GM21528 (cell line): ENCODE results near the gene MTCL1.
"Not testable (repeated sequence)": the region's sequence is repeated elsewhere in the genome, so short reads cannot be mapped to it uniquely, and the experiment has no call there.

Source experiments
- ATAC-seq: cut with Tn5 transposase; IDR thresholded peaks from one replicate; pipeline ENCODE4 v1.9.1; 2021; ENCODE audit warnings: mild to moderate bottlenecking, moderate library complexity; ENCODE audit not compliant: unreplicated experiment, low FRiP score

Gene MTCL1

DNA sequence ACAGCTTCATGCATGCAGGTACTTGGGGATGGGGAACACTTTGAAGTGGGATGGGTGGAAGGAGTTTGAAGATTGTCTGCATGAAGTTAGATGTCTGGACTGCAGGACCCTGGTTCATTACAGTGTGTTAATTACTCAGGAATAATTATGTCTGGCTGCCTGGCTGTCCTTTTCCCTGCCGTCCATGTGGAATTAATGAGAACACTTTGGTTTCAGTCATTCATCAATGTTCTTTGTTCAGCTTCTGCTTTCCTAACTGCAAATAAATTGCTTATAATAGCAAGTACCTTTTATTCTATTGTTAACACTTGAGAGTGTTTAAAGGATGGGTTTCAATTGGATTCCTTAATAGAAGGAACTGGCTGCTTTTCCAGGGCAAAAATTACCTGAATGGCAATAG lies 35.8 kb downstream of the MTCL1 start:
- ATAC-seq, result no peak

DNA sequence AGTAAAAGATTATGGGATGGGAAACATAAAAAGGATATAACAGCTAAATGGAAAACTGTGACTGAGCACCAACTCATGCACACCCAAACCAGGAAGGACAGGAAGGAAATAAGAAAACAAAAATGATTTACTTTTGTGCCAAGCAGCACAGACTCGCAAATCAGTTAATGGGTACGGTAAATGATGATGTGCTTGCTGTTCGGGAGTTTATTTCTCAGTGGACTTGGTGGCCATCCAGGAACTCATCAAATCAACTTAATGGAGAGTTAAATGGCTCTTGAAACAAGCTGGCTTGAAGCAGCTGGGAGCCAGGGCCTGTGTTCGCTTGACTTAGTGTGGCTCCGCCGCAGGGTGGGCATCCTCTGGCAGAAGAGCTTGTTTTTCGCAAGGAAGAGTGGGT lies 36.2 kb downstream of the MTCL1 start:
- ATAC-seq, result no peak

DNA sequence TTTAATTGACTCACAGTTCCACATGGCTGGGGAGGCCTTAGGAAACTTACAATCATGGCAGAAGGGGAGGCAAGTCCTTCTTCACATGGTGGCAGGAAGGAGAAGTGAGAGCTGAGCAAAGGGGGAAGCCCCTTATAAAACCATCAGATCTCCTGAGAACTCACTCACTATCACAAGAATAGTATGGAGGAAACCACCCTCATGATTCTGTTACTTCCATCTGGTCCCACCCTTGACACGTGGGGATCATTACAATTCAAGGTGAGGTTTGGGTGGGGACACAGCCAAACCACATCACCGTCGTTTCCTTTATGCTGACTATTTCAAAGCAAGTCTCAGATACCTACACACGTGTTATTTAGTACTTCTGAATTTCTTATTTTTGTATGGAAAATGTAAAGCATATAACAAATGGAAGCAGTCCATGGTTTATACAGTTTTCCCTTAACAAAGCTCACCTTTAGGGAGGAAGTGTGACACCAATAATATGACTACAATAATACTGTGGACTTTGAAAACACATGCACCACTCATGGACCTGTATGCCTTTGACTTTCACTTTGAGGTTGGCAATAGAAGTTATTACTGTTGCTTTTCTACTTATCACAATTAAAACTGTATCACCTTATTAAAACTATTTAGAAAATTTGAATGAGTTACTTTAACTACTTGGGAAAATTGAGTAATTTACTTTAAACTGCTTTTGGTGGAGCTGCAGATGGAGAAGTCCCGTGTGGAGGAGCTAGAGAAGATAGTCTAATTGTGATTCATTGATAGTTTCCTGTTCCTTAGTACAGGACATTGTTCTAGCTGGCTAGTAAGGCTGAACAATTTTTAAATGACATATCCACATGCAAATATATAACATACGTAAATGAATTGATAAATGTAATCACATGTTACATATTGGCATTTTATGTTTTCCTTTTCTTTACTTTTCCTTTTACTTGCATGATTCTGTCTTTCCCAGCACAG lies 37.3 kb downstream of the MTCL1 start:
- no peak for ATAC-seq

DNA sequence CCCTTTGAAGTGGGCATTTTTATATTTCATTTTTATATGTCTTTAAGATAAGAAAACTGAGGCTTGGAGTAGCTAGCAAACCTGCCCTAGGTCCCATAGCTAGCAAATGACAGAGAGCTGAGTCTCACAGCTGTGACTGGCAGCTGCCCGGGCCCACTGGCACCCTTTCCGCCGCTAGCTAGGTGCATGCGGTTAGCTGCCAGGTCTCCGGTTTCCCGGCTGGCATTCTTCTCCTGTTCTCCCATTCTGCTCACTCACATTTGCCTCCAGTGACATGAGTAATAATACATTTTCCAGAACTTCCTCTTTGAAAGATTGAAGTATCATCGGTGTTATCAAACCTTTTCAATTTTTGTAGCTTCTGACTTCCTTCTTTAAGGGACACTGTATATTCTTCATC lies 38.7 kb downstream of the MTCL1 start:
- no peak for ATAC-seq

DNA sequence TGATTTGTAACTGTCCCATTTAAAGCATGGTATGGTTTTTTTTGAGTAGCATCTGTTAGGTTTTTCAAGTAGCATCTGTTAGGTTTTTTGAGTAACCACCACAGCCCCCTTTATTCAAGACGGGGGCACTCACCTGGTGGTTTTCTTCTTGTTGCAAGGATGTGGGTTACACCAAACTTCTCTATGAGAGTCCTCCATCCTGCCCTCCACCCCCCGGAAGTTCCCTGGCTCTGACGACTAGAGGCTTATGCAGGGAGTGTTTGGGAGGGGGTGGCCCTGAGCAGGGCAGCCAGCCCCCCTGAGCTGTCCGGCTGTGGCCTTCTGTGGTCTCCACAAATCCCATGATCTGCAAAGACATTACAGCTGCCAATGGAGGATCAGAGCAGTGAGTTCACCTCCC lies 39.3 kb downstream of the MTCL1 start:
- no peak for ATAC-seq

DNA sequence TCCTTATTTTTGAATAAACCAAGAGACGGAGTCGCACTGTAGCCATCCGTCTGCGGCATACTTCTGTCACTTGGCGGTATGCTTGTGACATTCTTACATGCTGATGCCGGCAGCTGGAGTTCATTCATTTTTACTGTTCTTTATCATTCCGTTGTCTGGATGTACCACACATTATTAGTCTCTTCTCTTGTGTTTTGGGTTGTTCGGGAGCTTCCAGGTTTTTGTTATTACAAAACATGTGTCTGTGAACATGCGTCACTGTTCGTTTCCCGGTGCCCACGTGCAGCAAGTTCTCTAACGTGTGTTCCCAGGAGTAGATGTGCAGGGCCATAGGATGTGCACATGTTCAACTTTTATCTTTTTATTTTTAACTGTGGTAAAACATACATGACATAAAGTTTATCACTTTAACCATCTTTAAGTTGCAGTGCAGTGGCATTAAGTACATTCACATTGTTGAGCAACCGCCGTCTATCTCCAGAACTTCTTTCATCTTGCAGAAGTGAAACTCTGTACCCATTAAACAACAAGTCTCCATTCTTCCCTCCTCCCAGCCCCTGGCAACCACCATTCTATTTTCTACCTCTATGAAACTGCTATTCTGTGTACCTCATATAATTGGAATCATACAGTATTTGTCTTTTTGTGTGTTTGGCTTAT lies 40.1 kb downstream of the MTCL1 start:
- no peak for ATAC-seq

DNA sequence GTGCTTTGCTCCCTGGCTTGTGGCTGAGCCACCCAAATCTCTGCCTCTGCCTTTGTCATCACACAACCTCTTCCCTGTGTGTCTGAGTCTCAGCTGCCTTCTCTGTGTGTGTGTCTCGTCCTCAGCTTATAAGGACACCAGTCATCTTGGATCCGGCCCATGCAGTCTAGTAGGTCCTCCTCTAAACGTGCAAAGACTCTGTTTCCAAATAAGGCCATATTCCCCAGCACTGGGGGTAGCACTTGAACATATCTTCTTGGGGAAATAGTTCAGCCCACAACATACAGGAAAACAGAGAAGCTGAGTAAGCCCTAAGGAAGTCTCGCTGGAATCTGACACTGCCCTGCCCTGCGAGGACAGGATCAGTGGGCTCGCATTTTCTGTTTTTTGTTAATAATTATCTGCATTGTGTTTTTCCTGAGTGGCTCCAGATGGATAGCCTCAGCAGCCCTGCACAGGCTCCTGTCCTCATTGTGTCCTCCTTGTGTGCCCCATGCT lies 42.1 kb downstream of the MTCL1 start:
- no peak for ATAC-seq

DNA sequence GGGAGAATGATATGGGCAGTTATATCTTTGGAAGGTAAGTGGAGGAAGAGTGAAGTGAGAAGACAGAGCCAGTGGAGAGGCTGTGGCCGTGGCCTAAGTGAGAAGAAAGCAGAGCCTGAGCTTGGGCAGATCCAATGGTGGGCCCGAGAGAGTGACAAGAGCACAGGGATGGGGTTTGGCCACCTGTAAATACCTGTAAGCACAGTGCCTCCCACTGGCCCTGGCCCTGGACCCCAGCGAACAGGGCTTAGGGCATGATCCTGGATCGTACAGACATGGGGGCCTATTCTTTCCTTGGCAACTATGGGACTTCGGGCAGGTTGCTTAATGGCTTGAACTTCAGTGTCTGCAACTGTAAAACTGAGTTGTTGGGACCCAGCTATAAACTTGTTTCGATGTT lies 44.1 kb downstream of the MTCL1 start:
- no peak for ATAC-seq

DNA sequence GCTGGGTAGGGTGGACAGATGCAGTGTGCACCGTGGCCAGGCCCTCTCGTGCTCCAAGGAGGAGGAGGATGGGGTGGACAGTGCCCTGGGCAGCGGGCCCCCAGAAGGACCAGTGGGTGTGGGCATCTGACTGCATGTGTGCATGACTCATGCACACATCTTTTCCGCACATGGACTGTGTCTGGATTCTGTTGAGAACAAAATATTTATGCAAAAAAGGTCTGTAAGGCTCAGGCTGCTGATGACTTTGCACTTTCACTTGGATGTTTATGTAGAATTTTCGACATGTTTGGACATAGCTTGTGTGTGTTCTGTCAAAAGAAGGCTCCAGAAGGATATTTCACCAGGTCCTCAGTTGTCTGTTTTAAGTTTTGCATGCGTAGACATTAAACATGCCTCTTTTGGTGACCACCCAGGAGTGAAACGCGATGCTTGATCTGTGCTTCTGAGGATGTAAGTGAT lies 45.6 kb downstream of the MTCL1 start:
- no peak for ATAC-seq

DNA sequence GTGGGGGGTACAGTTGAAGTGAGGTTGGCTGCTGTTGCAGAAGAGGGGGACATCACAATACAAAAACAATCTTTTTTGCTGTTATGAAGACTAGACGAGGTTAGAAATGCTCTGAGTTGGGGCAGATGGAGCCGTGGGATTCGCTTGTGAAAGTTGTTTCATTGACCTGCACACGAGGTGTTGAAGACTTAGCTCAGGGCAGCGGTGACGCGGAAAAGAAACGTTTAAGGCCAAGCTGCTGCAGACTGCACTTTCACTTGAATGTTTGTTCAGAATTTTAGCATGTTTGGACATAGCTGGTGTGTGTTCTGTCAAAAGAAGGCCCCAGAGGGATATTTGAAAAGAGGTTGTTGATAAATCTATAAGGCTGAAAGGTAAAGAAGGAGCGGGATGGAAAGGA lies 46.3 kb downstream of the MTCL1 start:
- no peak for ATAC-seq

DNA sequence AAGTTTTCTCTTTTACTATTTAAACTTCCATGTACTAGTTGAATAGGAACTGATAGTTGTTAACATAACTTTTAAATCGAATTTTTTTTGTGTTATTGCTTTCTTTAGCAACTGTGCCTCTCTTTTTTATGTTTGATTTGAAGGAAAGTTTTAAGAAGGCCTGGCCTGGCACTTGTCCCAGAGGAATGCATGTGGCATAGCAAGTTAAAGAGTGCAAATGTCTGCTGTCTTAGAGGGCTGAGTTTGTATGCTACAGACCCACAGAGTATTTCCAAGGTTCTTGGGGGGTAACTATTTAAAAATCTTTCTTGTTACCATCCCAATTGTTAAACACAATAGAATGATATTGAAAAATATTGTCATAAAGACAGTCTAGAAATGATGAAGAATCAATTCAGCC lies 47.0 kb downstream of the MTCL1 start:
- ATAC-seq, result no peak

DNA sequence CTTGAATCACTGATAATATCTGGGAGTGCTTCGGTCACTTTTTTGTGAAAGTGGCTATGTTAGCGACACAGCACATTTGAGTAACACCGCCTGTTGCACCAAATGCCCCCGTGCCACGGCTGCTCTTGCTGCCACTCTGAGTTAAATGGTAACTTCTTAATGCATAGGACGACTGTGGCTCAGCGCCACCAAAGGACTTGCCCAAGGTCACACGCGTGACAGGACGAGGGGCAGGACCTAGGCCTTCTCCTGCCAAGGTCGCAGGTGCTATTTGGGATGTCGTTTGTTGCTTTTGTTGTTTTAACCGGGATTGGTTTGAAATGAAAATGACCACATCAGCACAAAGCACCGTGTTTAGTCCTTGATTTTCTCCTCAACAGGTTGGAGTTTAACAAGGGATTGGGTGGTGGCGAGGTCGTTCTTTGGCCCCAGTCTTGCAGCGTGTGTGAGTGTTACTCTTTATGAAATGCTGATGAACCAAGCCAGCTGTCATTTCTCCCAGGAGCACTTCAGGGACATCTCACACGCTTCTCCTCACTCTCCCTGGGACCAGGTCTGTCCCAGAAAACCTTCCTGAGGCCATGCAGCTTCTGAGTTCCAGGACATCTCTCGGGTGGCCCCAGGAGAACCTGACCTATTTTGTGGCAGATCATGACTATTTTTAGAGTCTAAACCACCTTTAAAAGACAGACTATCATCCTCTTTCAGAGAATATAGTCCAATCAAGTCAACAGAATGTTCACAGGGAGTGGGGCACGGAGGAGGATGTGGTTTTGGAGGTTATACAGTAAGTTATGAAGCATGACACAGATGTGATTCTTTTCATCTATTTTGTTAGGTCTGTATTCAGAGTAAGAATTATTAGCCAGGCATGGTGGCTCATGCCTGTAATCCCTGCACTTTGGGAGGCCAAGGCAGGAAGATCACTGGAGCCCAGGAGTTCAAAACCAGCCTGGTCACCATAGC lies 49.9 kb downstream of the MTCL1 start:
- no peak for ATAC-seq

DNA sequence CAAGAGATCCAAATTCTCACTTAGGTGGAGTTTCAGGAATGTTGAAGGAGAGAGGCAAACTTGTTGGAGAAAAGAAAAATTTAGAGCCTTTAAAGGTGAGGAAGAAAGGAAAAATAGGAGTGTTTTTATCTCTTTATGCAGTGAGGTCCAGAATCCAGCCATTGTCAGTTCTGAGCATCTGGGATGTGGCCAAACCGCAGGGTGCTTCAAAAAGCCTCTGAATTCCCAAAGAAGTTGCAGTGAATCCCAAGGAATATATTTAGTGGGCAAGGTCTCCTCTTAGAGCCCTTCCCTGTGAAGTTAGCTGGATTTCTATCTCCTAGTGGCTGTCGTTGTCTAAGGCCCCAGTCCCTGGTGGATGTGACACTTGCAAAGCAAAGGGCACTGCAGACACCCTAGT lies 51.2 kb downstream of the MTCL1 start:
- no peak for ATAC-seq

DNA sequence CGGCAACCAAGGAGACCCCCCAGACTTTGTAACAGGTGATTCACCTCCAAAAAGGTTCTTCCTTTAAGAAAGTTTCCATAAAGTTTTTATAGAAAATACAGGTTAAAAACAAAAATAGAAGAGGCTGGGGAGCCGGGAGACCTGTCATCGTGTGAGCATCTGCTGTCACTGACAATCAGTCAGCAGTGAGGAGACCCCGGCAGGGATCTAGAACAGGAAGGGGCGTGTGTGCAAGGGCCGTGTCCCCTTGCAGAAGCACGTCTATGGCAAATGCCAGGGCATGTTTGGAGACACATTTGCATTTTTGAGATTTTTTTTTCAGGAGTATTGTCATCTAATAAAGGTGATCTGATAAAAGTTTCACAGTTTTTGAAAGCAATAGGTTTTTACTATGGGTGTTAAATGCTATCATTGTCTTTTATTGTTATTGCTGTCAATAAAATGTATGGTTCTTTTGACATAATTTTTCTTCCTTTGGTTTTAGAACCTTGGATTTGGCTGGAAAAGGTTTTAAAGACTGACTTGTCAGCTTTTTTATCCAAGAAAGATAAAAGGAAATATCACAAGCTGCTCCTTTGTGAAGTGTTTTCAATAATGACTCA lies 52.1 kb downstream of the MTCL1 start:
- no peak for ATAC-seq

DNA sequence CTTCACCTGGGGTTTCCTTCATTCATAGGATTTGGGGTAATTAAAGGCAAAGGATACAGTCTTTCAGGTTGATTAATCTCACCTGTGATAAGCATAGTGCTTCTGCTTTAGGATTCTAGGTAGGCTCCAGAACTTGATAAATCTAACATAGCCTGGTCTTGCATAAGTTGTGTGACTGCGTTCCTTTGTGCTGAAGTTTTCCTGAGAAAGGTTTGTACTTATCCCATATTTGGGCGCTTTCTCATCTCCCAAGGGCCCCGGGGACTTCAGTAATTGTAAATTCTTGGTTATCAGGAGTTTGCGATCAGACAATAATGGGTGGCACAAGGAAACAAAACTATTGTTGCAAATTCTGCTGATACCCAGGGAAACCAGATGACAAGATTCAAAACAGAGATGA lies 53.1 kb downstream of the MTCL1 start:
- ATAC-seq, result no peak

DNA sequence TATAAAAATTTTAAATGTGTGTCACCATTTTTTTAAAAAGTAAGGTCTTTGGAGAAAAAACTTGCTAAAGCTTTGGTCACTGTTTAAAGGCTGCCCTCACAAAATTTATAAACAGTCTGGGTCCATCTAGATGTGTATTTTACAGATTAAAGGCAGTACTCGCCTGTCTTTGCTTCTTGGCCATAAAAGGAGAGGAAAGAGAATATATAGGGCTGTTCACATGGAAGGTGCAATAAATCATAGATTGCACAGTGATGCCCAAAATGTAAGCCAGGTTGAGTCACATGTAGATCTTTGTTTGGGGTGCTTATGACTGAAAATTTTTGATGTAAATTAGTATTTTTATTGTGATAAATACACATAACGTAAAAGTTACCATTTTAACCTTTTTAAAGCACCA lies 55.6 kb downstream of the MTCL1 start:
- ATAC-seq, result no peak

DNA sequence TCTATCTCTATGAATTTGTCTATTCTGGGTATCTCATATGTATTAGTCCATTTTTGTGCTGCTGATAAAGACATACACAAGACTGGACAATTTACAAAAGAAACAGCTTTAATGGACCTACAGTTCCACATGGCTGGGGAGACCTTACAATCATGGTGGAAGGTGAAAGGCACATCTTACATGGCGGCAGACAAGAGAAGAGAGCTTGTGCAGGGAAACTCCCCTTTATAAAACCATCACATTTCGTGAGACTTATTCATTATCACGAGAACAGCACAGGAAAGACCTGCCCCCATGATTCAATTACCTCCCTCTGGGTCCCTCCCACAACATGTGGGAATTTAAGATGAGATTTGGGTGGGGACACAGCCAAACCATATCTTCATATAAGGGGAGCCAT lies 56.2 kb downstream of the MTCL1 start:
- ATAC-seq, result not testable (repeated sequence)

DNA sequence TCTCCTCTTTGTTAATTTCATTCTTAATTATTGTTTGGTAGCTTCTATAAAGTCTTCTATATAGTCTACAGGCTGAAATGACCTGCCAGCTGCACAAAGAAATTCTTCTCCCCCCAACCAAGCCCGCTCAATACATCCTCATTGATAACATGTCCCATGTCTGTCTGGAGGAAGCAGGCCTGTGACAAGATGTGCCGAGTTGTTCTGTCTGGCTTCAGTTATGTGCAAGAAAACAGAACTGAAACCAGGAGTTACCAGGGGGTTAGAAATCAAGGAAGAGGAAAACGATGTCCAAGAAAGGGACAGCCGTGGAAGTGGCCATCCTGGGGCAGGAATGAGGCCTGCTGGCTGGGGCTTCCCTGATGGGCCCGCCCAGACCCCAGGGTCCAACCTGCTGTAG lies 57.6 kb downstream of the MTCL1 start:
- no peak for ATAC-seq

DNA sequence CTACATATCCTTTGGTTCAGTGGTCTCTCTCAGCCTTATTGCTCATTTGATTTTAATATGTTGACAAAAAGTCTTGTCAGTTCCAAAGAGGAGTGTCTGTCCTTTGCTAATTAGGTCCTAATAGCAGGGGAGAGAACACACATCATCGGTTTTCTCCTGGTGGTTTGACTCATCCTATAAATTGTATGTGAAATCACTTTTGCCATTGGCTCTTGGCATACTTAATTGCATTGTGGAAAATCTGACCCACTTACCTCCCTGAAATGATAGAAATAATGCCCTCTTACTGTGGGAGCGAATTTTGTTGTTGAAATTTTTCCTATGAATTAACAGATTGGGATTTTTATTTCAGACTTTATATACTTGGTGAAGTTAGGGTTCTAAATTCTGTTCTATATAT lies 58.3 kb downstream of the MTCL1 start:
- ATAC-seq, result no peak

DNA sequence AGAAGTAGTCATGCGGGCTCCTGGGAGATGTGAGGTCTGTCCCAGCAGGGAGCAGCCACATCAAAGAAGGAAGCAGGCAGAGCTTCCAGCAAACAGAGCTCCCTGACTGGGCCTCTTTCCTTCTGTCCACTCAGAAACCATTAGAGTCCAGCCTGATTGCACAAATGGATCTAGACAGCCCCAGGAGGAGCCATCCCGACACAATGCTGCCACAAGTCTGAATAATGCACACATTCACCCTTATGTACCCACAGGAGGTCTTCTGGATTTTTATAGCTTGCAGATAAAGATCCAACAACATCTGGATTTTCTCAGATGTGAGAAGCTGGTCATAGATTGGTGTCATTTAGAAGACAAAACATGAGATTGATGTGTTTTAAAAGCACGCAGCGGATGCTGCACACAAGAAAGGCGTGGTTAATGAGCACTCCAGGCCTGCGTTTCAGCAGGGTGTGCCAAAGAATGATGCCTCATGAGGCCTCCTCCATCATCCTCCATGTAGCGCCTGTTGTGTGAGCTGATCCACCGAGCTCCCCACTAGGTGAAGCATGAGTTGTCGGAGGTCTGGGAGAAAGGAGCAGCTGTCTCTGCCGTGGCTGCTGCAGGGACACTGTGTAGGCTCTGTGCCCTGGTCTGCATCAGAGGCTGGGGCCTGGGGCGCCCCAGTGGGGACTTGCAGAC lies 60.6 kb downstream of the MTCL1 start:
- no peak for ATAC-seq
